Measurements from ENCODE around the gene PDIA4. TPM values are rescaled to one million over a fixed set of nuclear protein-coding genes. Genes with fewer than 3 reads are reported as not detected.

Gene PDIA4
- total RNA-seq, 1 donor from 2014 or later: 129 TPM

DNA sequence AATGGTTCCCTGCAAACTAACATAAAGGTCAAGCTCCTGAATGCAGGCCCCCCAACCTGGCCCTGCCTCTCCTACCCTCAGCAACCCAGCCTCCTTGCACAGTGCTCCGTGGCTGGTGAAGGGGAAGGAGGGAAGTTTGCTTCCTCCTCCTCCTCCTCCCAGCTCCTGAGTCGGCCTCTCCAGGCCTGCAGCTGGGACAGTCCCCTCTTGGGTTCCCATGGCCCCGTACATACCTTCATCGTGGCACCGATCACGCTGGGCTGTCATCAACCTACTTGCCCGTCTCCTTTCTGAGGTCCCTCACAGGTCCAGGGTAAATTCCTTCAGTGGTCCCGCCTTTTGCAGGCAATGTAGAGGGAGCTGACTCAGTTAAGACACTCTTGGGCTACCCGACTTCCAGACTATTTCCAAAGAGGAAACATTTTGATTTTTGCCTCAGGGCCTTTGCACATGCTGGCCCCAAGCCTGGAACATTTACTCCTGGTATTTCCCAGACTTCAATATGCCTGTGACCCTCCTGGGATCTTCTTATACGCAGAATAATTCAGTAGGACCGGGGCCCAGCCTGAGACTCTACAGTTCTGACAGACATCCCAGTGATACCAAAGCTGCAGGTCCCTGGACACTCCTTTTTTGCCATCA, 26.8 kb downstream of the PDIA4 start:
- Histone ChIP-seq H3K27ac (no peak overlapping the region), H3K4me1 (no peaks in the 10 kb centered on the region), H3K36me3 (peaks cover 16 to 39% of the 10 kb centered on the region in 2 donors), H3K9me3 (no peaks in the 10 kb centered on the region), H3K27me3 (no peaks in the 10 kb centered on the region), H3K4me3 (no peak overlapping the region)
- DNase-seq (ENCODE audit: low spot score in 2 of 2): no peak
- intact Hi-C loops (cut with DNase I): no loop called here
- no peak for TF ChIP-seq CTCF (IDR thresholded peaks at IDR 0.05)

DNA sequence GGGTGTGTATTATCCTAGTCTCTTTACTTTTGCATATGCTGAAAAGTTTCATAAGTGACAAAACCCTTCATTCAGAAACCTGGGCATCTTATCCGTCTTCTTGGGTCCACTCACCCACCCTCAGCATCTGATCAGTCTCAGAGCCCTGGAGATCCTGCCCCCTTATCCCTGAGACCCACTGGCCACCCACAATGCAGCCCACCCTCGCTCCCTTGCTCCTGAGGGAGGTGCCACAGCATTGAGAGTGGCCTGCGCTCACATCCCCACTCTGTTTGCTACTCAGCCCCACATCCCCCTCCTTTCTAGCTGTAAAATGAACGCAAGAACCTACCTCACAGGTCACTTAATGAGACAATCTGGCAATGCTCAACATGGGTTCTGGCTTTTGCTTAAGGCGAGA, 27.3 kb downstream of the PDIA4 start:
- DNase-seq (ENCODE audit: low spot score in 2 of 2): no peak
- peaks cover 14 to 34% of the 10 kb centered on the region in 2 donors for H3K36me3 ChIP-seq
- H3K9me3 ChIP-seq: no peaks in the 10 kb centered on the region
- H3K27ac ChIP-seq: no peak overlapping the region
- no peak overlapping the region for H3K4me3 ChIP-seq
- intact Hi-C loops (cut with DNase I): no loop called here
- H3K27me3 ChIP-seq: no peaks in the 10 kb centered on the region
- no peak for TF ChIP-seq CTCF (IDR thresholded peaks at IDR 0.05)
- H3K4me1 ChIP-seq: no peaks in the 10 kb centered on the region

- Histone ChIP-seq H3K4me1 (no peaks in the 10 kb centered on the region), H3K9me3 (no peaks in the 10 kb centered on the region), H3K4me3 (no peak overlapping the region), H3K27ac (no peak overlapping the region), H3K36me3 (peaks cover 14 to 25% of the 10 kb centered on the region in 2 donors), H3K27me3 (no peaks in the 10 kb centered on the region)
- TF ChIP-seq CTCF (IDR thresholded peaks at IDR 0.05): no peak
- intact Hi-C loops (cut with DNase I): no loop called here
- DNase-seq (ENCODE audit: low spot score in 2 of 2): no peak
These were observed 29.1 kb downstream of the PDIA4 start for GRCh38 chr7:148999192-148999591.

GRCh38 chr7:148997497-148997896, 30.8 kb downstream of the PDIA4 start:
- DNase-seq (ENCODE audit: low spot score in 2 of 2): no peak
- no peak for TF ChIP-seq CTCF (IDR thresholded peaks at IDR 0.05)
- intact Hi-C loops (cut with DNase I): no loop called here
- Histone ChIP-seq H3K4me1 (no peaks in the 10 kb centered on the region), H3K27ac (no peak overlapping the region), H3K9me3 (no peaks in the 10 kb centered on the region), H3K36me3 (peaks cover 2 to 9% of the 10 kb centered on the region in 2 donors), H3K27me3 (no peaks in the 10 kb centered on the region), H3K4me3 (no peak overlapping the region)

DNA sequence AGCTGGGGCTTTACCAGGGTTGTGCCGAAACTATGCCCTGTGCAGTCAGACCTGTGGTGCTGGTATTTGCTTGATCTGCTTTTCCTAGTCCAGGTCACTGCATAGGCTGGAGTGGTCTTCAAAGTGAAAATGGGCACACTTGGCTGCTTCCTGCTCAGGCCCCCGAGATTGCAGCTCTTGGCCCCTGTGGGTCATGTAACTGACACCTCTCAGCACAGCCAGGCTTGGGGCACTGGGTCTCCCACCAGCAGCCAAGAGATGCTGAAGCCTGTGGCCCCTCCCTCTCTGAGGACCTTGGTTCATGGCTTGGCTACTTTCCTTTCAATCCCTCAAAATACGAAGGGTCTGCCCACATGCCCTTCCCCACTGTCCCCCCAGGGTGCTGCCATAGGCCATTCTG, 33.7 kb downstream of the PDIA4 start:
- Histone ChIP-seq H3K4me3 (no peak overlapping the region), H3K36me3 (no peaks in the 10 kb centered on the region), H3K27me3 (no peaks in the 10 kb centered on the region), H3K27ac (no peak overlapping the region), H3K4me1 (no peaks in the 10 kb centered on the region), H3K9me3 (no peaks in the 10 kb centered on the region)
- intact Hi-C loops (cut with DNase I): no loop called here
- no peak for DNase-seq (ENCODE audit: low spot score in 2 of 2)
- no peak for TF ChIP-seq CTCF (IDR thresholded peaks at IDR 0.05)

- H3K4me3 ChIP-seq: no peak overlapping the region
- H3K36me3 ChIP-seq: no peaks in the 10 kb centered on the region
- no peak for DNase-seq (ENCODE audit: low spot score in 2 of 2)
- no peaks in the 10 kb centered on the region for H3K9me3 ChIP-seq
- intact Hi-C loops (cut with DNase I): no loop called here
- H3K27me3 ChIP-seq: no peaks in the 10 kb centered on the region
- no peak for TF ChIP-seq CTCF (IDR thresholded peaks at IDR 0.05)
- H3K4me1 ChIP-seq: peaks cover 0 to 4% of the 10 kb centered on the region in 2 donors
- H3K27ac ChIP-seq: no peak overlapping the region
These were observed 35.1 kb downstream of the PDIA4 start for GRCh38 chr7:148993193-148993592.
